HTERT RPE-1 (cell line): Measurements from ENCODE around the gene UNC5B.

Source experiments
- in situ Hi-C: fragments of 300-500 bp; cut with MboI; formaldehyde crosslinking; loops from 4 replicates; pipeline ENCODE4 v1.14.3; 2020; ENCODE audit warnings: low sequenced_read_pairs

Gene UNC5B

GRCh38 chr10:71251319-71251718, 38.9 kb downstream of the UNC5B start:
- in situ Hi-C loops, result no loop called here

GRCh38 chr10:71252220-71252619, 39.9 kb downstream of the UNC5B start:
- in situ Hi-C loops, result no loop called here

GRCh38 chr10:71253981-71254818, 41.8 kb downstream of the UNC5B start:
- in situ Hi-C loops, result no loop called here

- in situ Hi-C loops, result no loop called here
Observed at GRCh38 chr10:71254834-71255549, 42.6 kb downstream of the UNC5B start.

GRCh38 chr10:71255550-71255807, 43.1 kb downstream of the UNC5B start:
- in situ Hi-C loops, result no loop called here

- in situ Hi-C loops, result no loop called here
Observed at GRCh38 chr10:71255808-71256660, 43.7 kb downstream of the UNC5B start.

- in situ Hi-C loops, result no loop called here
Observed at GRCh38 chr10:71256661-71257318, 44.4 kb downstream of the UNC5B start.

- in situ Hi-C loops, result no loop called here
Observed at GRCh38 chr10:71257319-71257997, 45.1 kb downstream of the UNC5B start.

GRCh38 chr10:71258046-71258445, 45.7 kb downstream of the UNC5B start:
- in situ Hi-C loops, result no loop called here

- in situ Hi-C loops, result no loop called here
Observed at GRCh38 chr10:71258446-71259145, 46.2 kb downstream of the UNC5B start.

- in situ Hi-C loops, result no loop called here
Observed at GRCh38 chr10:71259282-71259681, 46.9 kb downstream of the UNC5B start.

- in situ Hi-C loops, result no loop called here
Observed at GRCh38 chr10:71259815-71260501, 47.6 kb downstream of the UNC5B start.

- in situ Hi-C loops, result no loop called here
Observed at GRCh38 chr10:71260622-71261325, 48.4 kb downstream of the UNC5B start.

GRCh38 chr10:71262027-71262426, 49.7 kb downstream of the UNC5B start:
- in situ Hi-C loops, result no loop called here

- in situ Hi-C loops, result no loop called here
Observed at GRCh38 chr10:71262817-71263216, 50.4 kb downstream of the UNC5B start.

GRCh38 chr10:71263376-71263775, 51.0 kb downstream of the UNC5B start:
- in situ Hi-C loops, result no loop called here

GRCh38 chr10:71264345-71265200, 52.2 kb downstream of the UNC5B start:
- in situ Hi-C loops, result no loop called here

GRCh38 chr10:71265201-71265575, 52.8 kb downstream of the UNC5B start:
- in situ Hi-C loops, result no loop called here
